ENCODE measurements around the gene ETS1. TPM values are rescaled to one million over a fixed set of nuclear protein-coding genes. Genes with fewer than 3 reads are reported as not detected.

Gene ETS1
- total RNA-seq, 1 donor from 2014 or later, result 53.4 TPM

Small RNAs within 50 kb of the gene (microRNA-seq; reads per million reads assigned to microRNA genes)
- not detected for gene MIR6090 (ENCODE audit: borderline number of aligned reads)

Other genes starting within 250 kb of the ETS1 start
- 18.9 TPM for gene FLI1, start 106.5 kb upstream of the ETS1 start, total RNA-seq

Data from left ventricle myocardium superior (tissue), 1 donor.